Right ventricle myocardium superior (tissue), 1 donor: ENCODE results near the gene MRGPRD. TPM values are rescaled to one million over a fixed set of nuclear protein-coding genes. Genes with fewer than 3 reads are reported as not detected.
"Not testable (repeated sequence)": the region's sequence is repeated elsewhere in the genome, so short reads cannot be mapped to it uniquely, and the experiment has no call there.

ENCODE experiments used
- ATAC-seq: fragments of 200-7000 bp; cut with Tn5 transposase; one replicate; pipeline ENCODE4 v1.9.1; 2020; ENCODE audit warnings: mild to moderate bottlenecking; ENCODE audit not compliant: poor library complexity
- DNase-seq: peaks from one replicate; pipeline ENCODE4 v3.0.0-alpha.2; 2020
- intact Hi-C: fragments of 100-400 bp; cut with DNase I; formaldehyde crosslinking; loops from one replicate; pipeline ENCODE4 v1.11.2; 2022
- total RNA-seq: library from RNA; stranded (reverse); fragmentation: NEBNext Ultra II Directional; extraction: Animal tissue kit (Norgen Biotek cat#: 25700); gene quantifications from one replicate; pipeline ENCODE4 v1.2.1, GENCODE V29; 2021
- donor health status: DM: no; HTN: yes; CAD: no; lungs with severe emphysema.

MRGPRD gene
- total RNA-seq, 1 donor from 2014 or later, result not detected

- ATAC-seq (no peak), DNase-seq (no peak)
- intact Hi-C loops, result no loop called here
Measured at GRCh38 chr11:68977781-68978625, 2.8 kb downstream of the MRGPRD start.

- intact Hi-C loops, result no loop called here
- DNase-seq (no peak), ATAC-seq (no peak)
Measured at GRCh38 chr11:68976563-68976962, 4.2 kb downstream of the MRGPRD start.

GRCh38 chr11:68976095-68976494 is 4.7 kb downstream of the MRGPRD start:
- intact Hi-C loops, result no loop called here
- no peak for ATAC-seq
- DNase-seq, result no peak

GRCh38 chr11:68974421-68975194 is 6.2 kb downstream of the MRGPRD start:
- DNase-seq (no peak), ATAC-seq (no peak)
- intact Hi-C loops, result no loop called here

- DNase-seq, intact Hi-C loops, ATAC-seq: not testable (repeated sequence)
Measured at GRCh38 chr11:68973706-68974105, 7.1 kb downstream of the MRGPRD start.

- no peak for DNase-seq
- intact Hi-C loops, result no loop called here
- peak; percentile 74 for ATAC-seq
Measured at GRCh38 chr11:68973219-68973618, 7.6 kb downstream of the MRGPRD start.

GRCh38 chr11:68970921-68971636 is 9.7 kb downstream of the MRGPRD start:
- no peak for ATAC-seq
- intact Hi-C loops, result no loop called here
- DNase-seq, result no peak

GRCh38 chr11:68969386-68969785 is 11.4 kb downstream of the MRGPRD start:
- intact Hi-C loops, result no loop called here
- DNase-seq (peak; percentile 22), ATAC-seq (no peak)

- peak; percentile 42 for DNase-seq
- intact Hi-C loops, result no loop called here
- no peak for ATAC-seq
Measured at GRCh38 chr11:68968306-68969250, 12.2 kb downstream of the MRGPRD start.

GRCh38 chr11:68966894-68967780 is 13.6 kb downstream of the MRGPRD start:
- ATAC-seq (no peak), DNase-seq (peak; percentile 22)
- intact Hi-C loops, result no loop called here

GRCh38 chr11:68965901-68966853 is 14.6 kb downstream of the MRGPRD start:
- DNase-seq, result peak; percentile 47
- intact Hi-C loops, result no loop called here
- ATAC-seq, result peak; percentile 45

GRCh38 chr11:68963779-68964178 is 17.0 kb downstream of the MRGPRD start:
- DNase-seq (peak; percentile 8), ATAC-seq (peak; percentile 52)
- intact Hi-C loops, result no loop called here

GRCh38 chr11:68962527-68963250 is 18.1 kb downstream of the MRGPRD start:
- intact Hi-C loops, result no loop called here
- ATAC-seq, result no peak
- peak; percentile 19 for DNase-seq

- ATAC-seq (no peak), DNase-seq (peak; percentile 24)
- intact Hi-C loops, result no loop called here
Measured at GRCh38 chr11:68961245-68961644, 19.5 kb downstream of the MRGPRD start.

GRCh38 chr11:68960294-68961071 is 20.3 kb downstream of the MRGPRD start:
- intact Hi-C loops, result no loop called here
- ATAC-seq, result no peak
- peak; percentile 26 for DNase-seq
